K562 (cell line): ENCODE measurements around the gene SNAP23. TPM values are rescaled to one million over a fixed set of nuclear protein-coding genes. Genes with fewer than 3 reads are reported as not detected.

Experiments
- CHCHD3 ChIP-seq: fragments of 250-450 bp; sonication (Bioruptor Pico); IDR thresholded peaks from 2 replicates; pipeline ENCODE4 v2.1.2; 2022; ENCODE audit warnings: mild to moderate bottlenecking
- CHD2 ChIP-seq: IDR thresholded peaks from 2 replicates; pipeline ENCODE4 v1.6.1; 2011; ENCODE audit warnings: low read depth, low read length
- DACH1 ChIP-seq: fragments of 450-650 bp; IDR thresholded peaks from 2 replicates; pipeline ENCODE4 v1.6.1; 2018; ENCODE audit not compliant: partially characterized antibody
- DNMT1 ChIP-seq: fragments of 450-650 bp; IDR thresholded peaks from 2 replicates; pipeline ENCODE4 v1.6.1; 2016; ENCODE audit warnings: antibody characterized with exemption, mild to moderate bottlenecking
- HMG20A ChIP-seq: fragments of 450-650 bp; formaldehyde crosslinking; conservative IDR thresholded peaks from 2 replicates; pipeline ENCODE4 v1.4.0; 2020; ENCODE audit warnings: mild to moderate bottlenecking, mixed read lengths
- ILF3 ChIP-seq: fragments of 450-650 bp; IDR thresholded peaks from 2 replicates; pipeline ENCODE4 v1.6.1; 2018; ENCODE audit warnings: antibody characterized with exemption, mild to moderate bottlenecking, moderate library complexity, borderline replicate concordance
- MTA1 ChIP-seq: fragments of 450-650 bp; IDR thresholded peaks from 2 replicates; pipeline ENCODE4 v1.6.1; 2017; ENCODE audit warnings: borderline replicate concordance
- POLR3A ChIP-seq: IDR thresholded peaks from 2 replicates; pipeline ENCODE4 v1.6.1; 2011; ENCODE audit warnings: borderline replicate concordance, mild to moderate bottlenecking, moderate library complexity; ENCODE audit not compliant: insufficient read length, insufficient read depth; ENCODE audit errors: extremely low read depth
- SAFB2 ChIP-seq: fragments of 200-400 bp; formaldehyde crosslinking; IDR thresholded peaks from 2 replicates; pipeline ENCODE4 v1.6.1; 2018; ENCODE audit warnings: borderline replicate concordance, low read length, low read depth, moderate library complexity; ENCODE audit not compliant: severe bottlenecking
- SMARCA5 ChIP-seq: fragments of 450-650 bp; IDR thresholded peaks from 2 replicates; pipeline ENCODE4 v1.6.1; 2016
- SMARCC2 ChIP-seq: fragments of 450-650 bp; IDR thresholded peaks from 2 replicates; pipeline ENCODE4 v1.6.1; 2017; ENCODE audit warnings: antibody characterized with exemption, moderate library complexity, mild to moderate bottlenecking, low read depth
- SRSF7 ChIP-seq: fragments of 200-400 bp; formaldehyde crosslinking; optimal IDR thresholded peaks from 2 replicates; pipeline ENCODE3; 2017; ENCODE audit warnings: mild to moderate bottlenecking, low read depth, low read length
- THAP7 ChIP-seq: fragments of 250-450 bp; sonication (Bioruptor Pico); IDR thresholded peaks from 2 replicates; pipeline ENCODE4 v1.5.0; 2021
- ZBTB43 ChIP-seq: sonication (generic); formaldehyde crosslinking; IDR thresholded peaks from 2 replicates; pipeline ENCODE4 v1.8.0; 2023; ENCODE audit warnings: mild to moderate bottlenecking, missing genetic modification reagents
- ZBTB8A ChIP-seq: fragments of 450-650 bp; IDR thresholded peaks from 2 replicates; pipeline ENCODE4 v1.6.1; 2018; ENCODE audit warnings: mild to moderate bottlenecking, moderate library complexity; ENCODE audit not compliant: partially characterized antibody
- ZFX ChIP-seq: sonication (generic); formaldehyde crosslinking; IDR thresholded peaks from 2 replicates; pipeline ENCODE4 v1.8.0; 2022; ENCODE audit warnings: mild to moderate bottlenecking, missing genetic modification reagents, moderate library complexity
- ZNF217 ChIP-seq: sonication (generic); formaldehyde crosslinking; IDR thresholded peaks from 2 replicates; pipeline ENCODE4 v1.8.0; 2022; ENCODE audit warnings: mild to moderate bottlenecking, missing genetic modification reagents
- ZNF407 ChIP-seq: fragments of 450-650 bp; IDR thresholded peaks from 2 replicates; pipeline ENCODE4 v1.6.1; 2016; ENCODE audit warnings: low read depth
- ZNF695 ChIP-seq: fragments of 450-650 bp; formaldehyde crosslinking; IDR thresholded peaks from 2 replicates; pipeline ENCODE4 v1.4.0; 2020; ENCODE audit warnings: mild to moderate bottlenecking, moderate library complexity
- polyA plus RNA-seq, 8 experiments: library from polyadenylated mRNA; depleted of rRNA in 4 of 8; stranded (reverse) in 5 of 8; unstranded in 3 of 8; fragments of >200 nt; fragmentation: Nextera tagmentation in 2 of 8; fragmentation: Illumina TruSeq in 1 of 8; extraction: Ambion mirVana in 2 of 8; extraction: Trizol in 1 of 8; gene quantifications; 2 replicates each; pipeline versions ENCODE4 v1.2.1 to v1.2.3, GENCODE V29; 2011 to 2014; ENCODE audit warnings: inconsistent platforms in 1 of 8, missing spikeins in 1 of 8
- total RNA-seq, 7 experiments: library from RNA; depleted of rRNA in 6 of 7; stranded (reverse); fragments of >200 nt in 6 of 7; fragmentation: Illumina TruSeq in 2 of 7; extraction: Trizol in 2 of 7; gene quantifications; 2 replicates each; pipeline versions ENCODE4 v1.2.1 to v1.2.3, GENCODE V29; 2011 to 2021; ENCODE audit warnings: low replicate concordance in 1 of 7

The SNAP23 gene
- total and polyA plus RNA-seq, 9 of the 15 experiments (the other 6 are each of a cell fraction or from before 2014, with no cell fraction given): 78.9 to 168 (median 117) TPM

GRCh38 chr15:42490671-42491538, 4.5 kb upstream of the SNAP23 start, which contains the start of gene ZNF106 (continued):
- no peak for TF ChIP-seq ZNF407
- no peak for TF ChIP-seq THAP7 (CRISPR knock-in tag)
- no peak for TF ChIP-seq SRSF7
- no peak for TF ChIP-seq ZBTB8A
- TF ChIP-seq MTA1: peak; percentile 46; the same call in 1 of the 2 replicates
- TF ChIP-seq CHD2: no peak
- TF ChIP-seq SAFB2: no peak
- TF ChIP-seq SMARCA5: no peak
- no peak for TF ChIP-seq ZBTB43 (CRISPR knock-in tag)
- no peak for TF ChIP-seq ILF3
- peak; percentile 21; the same call in 1 of the 2 replicates for TF ChIP-seq SMARCC2
- TF ChIP-seq CHCHD3: no peak
- TF ChIP-seq HMG20A (CRISPR knock-in tag): no peak
- no peak for TF ChIP-seq DACH1
- TF ChIP-seq ZNF217: no peak
- TF ChIP-seq ZNF695 (CRISPR knock-in tag): no peak
- no peak for TF ChIP-seq POLR3A
- peak; percentile 83 for TF ChIP-seq ZFX (CRISPR knock-in tag)
- TF ChIP-seq DNMT1: no peak
